Ectodermal cell (in vitro differentiated cells): ENCODE measurements around the gene EZH1. TPM values are rescaled to one million over a fixed set of nuclear protein-coding genes. Genes with fewer than 3 reads are reported as not detected.

Experiments
- H3K27ac ChIP-seq: 2 replicates; pipeline ENCODE4 v1.7.0; 2013; ENCODE audit warnings: mild to moderate bottlenecking, low read depth, low read length; ENCODE audit not compliant: insufficient read depth, poor library complexity, severe bottlenecking
- H3K27me3 ChIP-seq: 2 replicates; pipeline ENCODE4 v1.7.0; 2013; ENCODE audit warnings: mild to moderate bottlenecking, low read length; ENCODE audit not compliant: insufficient read depth, control insufficient read depth, poor library complexity, severe bottlenecking
- H3K36me3 ChIP-seq: one replicate; pipeline ENCODE4 v1.7.0; 2013; ENCODE audit warnings: low read length; ENCODE audit not compliant: control insufficient read depth, insufficient read depth
- H3K4me1 ChIP-seq: one replicate; pipeline ENCODE4 v1.7.0; 2013; ENCODE audit warnings: low read length; ENCODE audit not compliant: control insufficient read depth, insufficient read depth
- H3K4me3 ChIP-seq: 2 replicates; pipeline ENCODE4 v1.7.0; 2013; ENCODE audit warnings: low read depth, low read length, control low read depth; ENCODE audit not compliant: insufficient read depth
- H3K9me3 ChIP-seq: 2 replicates; pipeline ENCODE4 v1.7.0; 2013; ENCODE audit warnings: mild to moderate bottlenecking, low read length, moderate library complexity; ENCODE audit not compliant: control insufficient read depth
- WGBS, 2 experiments: methylation state at CpG; one replicate each; pipeline ENCODE4 v1.1.7; 2013; ENCODE audit warnings: missing lambda C conversion rate in 2 of 2; 5-methylcytosine and 5-hydroxymethylcytosine counted together
- polyA plus RNA-seq, 4 experiments: library from polyadenylated mRNA; stranded (reverse); fragments of 50-300 nt; gene quantifications; one replicate each; pipeline ENCODE4 v1.2.3, GENCODE V29; 2013

The EZH1 gene
- 54.5 TPM for polyA plus RNA-seq (2013, experiment 1 of 4)
- polyA plus RNA-seq (2013, experiment 2 of 4), result 46.5 TPM
- polyA plus RNA-seq (2013, experiment 3 of 4), result 40.5 TPM
- polyA plus RNA-seq (2013, experiment 4 of 4), result 41.8 TPM

DNA sequence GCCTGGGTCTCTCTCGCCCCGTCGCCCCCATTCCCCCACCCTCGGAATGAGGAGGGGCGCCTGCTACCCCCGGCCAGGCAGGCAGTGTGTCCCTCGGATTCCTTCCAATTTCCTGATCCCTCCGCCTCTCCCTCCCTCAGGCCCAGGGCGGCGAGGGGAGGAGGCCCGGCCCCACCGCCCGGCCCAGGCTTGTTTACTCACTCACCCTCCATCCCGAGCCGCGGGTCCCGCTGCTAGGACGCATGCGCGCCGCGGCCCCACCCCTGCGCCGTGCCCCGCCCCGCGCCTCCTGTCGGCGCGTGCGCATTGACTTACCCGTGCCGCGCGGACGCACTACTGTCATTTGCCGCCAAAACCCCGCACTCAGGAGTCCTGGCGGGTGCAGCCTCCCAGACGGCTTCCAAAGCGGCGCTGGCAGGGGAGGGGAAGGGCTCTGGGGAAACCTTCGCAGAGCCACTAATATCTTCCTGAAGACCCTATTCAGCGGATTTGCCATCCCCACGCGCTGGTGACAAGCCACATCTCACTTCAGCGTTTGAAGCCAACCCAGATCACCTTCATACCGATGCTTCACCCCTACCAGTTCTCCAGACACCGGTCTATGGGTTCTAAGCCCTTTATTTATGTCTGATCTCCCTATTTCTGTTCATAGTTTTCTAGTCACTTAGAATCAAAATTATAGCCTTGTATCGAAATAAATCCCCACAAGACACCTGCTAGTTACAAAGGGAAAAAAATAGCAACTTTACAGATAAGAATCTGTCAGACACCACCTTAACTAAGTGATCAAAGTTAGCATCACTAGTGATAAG, at the start of gene EZH1:
EZH1 (minus strand) TSS at position 235 of the 812 bp plus-strand sequence. CDS start 16,099 bp downstream, outside the sequence.
- Histone ChIP-seq H3K4me1 (peaks cover 2% of the 10 kb centered on the region), H3K27ac (peak within 1 kb of the TSS; percentile 79), H3K27me3 (peaks cover 18% of the 10 kb centered on the region), H3K36me3 (no peaks in the 10 kb centered on the region), H3K9me3 (peaks cover 5% of the 10 kb centered on the region), H3K4me3 (peak within 1 kb of the TSS; percentile 73)
- 8 to 9% methylated on average over 50 of the region's 50 CpGs for WGBS, 2 experiments

DNA sequence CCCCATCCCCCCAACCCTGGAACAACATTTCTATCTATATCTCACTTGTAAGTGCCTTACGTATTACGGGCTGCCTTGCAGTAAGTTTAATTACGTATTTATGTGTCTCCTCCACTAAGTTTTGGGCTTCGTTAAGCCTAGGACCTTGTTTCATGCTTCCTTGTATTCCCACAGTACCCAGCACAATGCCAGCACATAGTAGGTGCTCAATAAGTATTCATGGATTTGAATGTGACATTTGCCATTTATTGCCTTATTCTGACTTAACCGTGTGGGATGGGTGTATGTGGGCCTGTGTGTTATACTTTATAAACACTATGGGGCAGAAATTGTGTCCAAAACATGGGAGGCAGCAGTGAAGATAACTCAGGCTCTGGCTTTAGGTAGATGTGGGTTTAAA, 47.7 kb upstream of the EZH1 start:
- Histone ChIP-seq H3K36me3 (no peaks in the 10 kb centered on the region), H3K9me3 (no peaks in the 10 kb centered on the region), H3K27me3 (peaks cover 4% of the 10 kb centered on the region), H3K27ac (no peak overlapping the region), H3K4me3 (no peak overlapping the region), H3K4me1 (peaks cover 1% of the 10 kb centered on the region)
- 90 to 91% methylated on average over 5 of the region's 5 CpGs for WGBS, 2 experiments

DNA sequence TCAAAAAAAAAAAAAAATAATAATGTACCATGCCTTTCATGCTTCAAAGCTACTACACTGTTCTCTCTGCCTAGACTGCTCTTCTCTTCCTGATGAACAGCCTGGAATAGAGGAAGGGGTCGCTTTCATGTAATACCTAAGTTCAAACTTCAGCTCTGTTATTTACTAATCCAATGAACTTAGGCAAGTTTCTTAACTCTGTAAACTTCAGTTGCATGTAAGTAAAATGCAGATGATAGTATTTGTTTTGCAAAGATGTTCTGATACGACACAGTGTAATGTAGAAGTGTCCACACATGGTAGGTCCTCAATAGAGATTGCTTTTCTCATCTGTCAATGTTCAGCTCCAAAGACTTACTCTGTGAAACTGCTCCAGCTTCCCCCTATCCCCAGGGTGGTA, 47.1 kb upstream of the EZH1 start:
- H3K4me1 ChIP-seq, result no peaks in the 10 kb centered on the region
- no peak overlapping the region for H3K27ac ChIP-seq
- no peaks in the 10 kb centered on the region for H3K36me3 ChIP-seq
- peaks cover 5% of the 10 kb centered on the region for H3K27me3 ChIP-seq
- H3K9me3 ChIP-seq, result no peaks in the 10 kb centered on the region
- 86 to 93% methylated on average over 2 of the region's 2 CpGs for WGBS, 2 experiments
- no peak overlapping the region for H3K4me3 ChIP-seq

DNA sequence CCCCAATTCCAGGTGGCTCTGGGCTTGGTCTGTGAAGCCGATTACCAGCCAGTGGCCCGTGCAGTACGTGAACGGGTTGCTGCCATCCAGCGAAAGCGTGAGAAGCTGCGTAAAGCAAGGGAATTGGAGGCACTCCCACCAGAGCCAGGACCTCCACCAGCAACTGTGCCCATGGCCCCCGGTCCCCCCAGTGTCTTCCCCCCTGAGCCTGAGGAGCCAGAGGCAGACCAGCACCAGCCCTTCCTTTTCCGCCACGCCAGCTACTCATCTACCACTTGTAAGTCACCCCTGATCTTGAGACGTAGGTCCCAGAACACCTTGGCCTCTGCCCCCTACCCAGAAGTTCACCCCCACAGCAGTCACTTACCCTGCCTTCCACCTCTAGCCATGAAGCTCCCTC, 42.4 kb upstream of the EZH1 start:
- no peaks in the 10 kb centered on the region for H3K36me3 ChIP-seq
- WGBS, 2 experiments, result 92 to 95% methylated on average over 11 of the region's 11 CpGs
- H3K9me3 ChIP-seq, result no peaks in the 10 kb centered on the region
- no peak overlapping the region for H3K27ac ChIP-seq
- no peaks in the 10 kb centered on the region for H3K4me1 ChIP-seq
- no peak overlapping the region for H3K4me3 ChIP-seq
- H3K27me3 ChIP-seq, result peaks cover 33% of the 10 kb centered on the region

DNA sequence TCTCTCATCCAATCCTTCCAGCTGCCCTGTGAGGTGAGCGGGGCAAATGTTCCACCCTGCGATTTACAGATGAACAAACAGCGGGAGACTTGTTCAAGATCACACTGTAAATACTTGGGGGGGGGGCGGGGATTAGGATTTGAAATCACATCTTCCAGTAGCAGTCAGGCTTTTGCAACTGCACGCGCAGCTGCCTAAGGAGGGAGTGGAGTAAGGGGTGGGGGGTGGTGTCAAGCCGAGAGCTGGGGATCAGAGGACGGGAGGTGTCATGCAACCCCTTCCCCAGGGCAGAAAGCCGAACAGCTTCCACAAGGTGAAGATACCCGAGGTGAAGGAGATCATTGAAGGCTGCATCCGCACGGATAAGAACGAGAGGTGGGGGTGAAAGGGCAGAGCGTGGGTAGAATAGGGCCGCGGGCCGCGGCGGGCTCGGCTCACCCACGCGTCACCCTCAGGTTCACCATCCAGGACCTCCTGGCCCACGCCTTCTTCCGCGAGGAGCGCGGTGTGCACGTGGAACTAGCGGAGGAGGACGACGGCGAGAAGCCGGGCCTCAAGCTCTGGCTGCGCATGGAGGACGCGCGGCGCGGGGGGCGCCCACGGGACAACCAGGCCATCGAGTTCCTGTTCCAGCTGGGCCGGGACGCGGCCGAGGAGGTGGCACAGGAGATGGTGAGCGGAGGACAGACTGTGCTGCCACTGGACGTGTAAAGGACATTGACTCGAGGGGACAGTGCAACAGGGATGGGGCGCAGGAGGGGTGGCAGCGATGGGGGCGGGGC, 40.2 kb upstream of the EZH1 start:
- 93% methylated on average over 52 of the region's 52 CpGs for WGBS, 2 experiments
- no peak overlapping the region for H3K27ac ChIP-seq

DNA sequence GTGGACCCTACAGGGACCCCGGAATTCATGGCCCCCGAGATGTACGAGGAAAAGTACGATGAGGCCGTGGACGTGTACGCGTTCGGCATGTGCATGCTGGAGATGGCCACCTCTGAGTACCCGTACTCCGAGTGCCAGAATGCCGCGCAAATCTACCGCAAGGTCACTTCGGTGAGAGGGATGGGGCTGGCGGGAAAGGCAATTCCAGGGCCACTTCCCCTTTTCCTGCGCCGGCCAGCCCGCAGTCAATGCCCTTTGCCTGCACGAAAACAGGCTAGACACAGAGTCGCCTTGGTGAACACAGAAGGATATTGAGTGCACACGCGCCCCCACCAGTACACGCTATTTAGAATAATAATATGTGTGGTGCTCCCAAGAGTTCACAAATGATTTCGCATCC, 39.6 kb upstream of the EZH1 start:
- 92 to 95% methylated on average over 25 of the region's 25 CpGs for WGBS, 2 experiments
- no peak overlapping the region for H3K4me3 ChIP-seq
- H3K4me1 ChIP-seq, result no peaks in the 10 kb centered on the region
- H3K27ac ChIP-seq, result no peak overlapping the region
- H3K27me3 ChIP-seq, result peaks cover 56% of the 10 kb centered on the region
- H3K9me3 ChIP-seq, result no peaks in the 10 kb centered on the region
- no peaks in the 10 kb centered on the region for H3K36me3 ChIP-seq

More for the DNA sequence above, 40.2 kb upstream of the EZH1 start:
- Histone ChIP-seq H3K27me3 (peaks cover 56% of the 10 kb centered on the region), H3K4me1 (no peaks in the 10 kb centered on the region), H3K9me3 (no peaks in the 10 kb centered on the region), H3K36me3 (no peaks in the 10 kb centered on the region), H3K4me3 (no peak overlapping the region)

DNA sequence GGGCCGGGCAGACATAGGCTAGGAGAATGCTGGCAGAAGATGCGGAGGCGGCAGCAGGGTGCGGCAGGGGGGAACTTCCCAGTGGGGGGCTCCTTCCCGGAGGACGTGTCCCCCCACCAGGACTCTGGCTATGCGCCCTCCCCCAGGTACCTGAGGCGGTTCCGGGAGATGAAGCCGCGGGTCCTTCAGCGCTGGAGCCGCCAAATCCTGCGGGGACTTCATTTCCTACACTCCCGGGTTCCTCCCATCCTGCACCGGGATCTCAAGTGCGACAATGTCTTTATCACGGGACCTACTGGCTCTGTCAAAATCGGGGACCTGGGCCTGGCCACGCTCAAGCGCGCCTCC, 38.9 kb upstream of the EZH1 start:
- Histone ChIP-seq H3K27me3 (peaks cover 56% of the 10 kb centered on the region), H3K4me1 (no peaks in the 10 kb centered on the region), H3K9me3 (no peaks in the 10 kb centered on the region), H3K36me3 (no peaks in the 10 kb centered on the region), H3K4me3 (no peak overlapping the region), H3K27ac (no peak overlapping the region)
- 78% methylated on average over 22 of the region's 22 CpGs for WGBS, 2 experiments

DNA sequence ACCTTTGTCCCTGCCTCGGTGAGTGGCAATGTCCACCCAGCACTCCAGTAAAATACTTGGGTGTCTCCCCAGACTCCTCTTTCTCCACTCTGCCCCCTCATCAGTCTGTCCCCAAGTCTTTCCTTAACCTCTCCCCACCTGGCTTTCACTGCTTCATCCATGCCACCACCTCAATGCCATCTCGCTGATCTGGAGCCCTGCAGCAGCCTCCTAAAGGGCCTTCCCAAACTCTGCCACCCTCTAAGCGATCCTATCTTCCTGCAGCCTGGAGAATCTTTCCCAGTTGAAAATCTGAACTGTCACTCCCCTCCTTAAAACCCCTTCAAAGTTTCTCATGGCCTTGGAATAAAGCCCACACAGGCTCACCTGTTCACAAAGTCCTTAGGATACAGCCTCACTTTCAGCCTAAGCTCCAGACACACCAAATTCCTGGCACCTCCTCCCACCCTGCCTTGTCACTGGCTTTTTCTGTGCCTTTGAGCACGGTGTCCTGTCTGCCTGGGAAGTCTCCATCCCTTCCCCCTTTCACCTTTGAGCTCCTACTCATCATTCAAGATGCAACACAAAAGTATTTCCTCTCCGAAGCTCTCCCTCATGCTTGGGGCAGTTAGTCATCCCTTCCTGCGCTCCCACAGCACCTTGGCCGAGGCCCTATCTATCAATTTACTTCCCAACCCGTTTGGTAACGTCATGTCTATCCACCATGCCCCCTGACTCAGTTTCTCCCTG, 38.4 kb upstream of the EZH1 start:
- no peaks in the 10 kb centered on the region for H3K36me3 ChIP-seq
- peaks cover 56% of the 10 kb centered on the region for H3K27me3 ChIP-seq
- H3K27ac ChIP-seq, result no peak overlapping the region
- no peaks in the 10 kb centered on the region for H3K9me3 ChIP-seq
- H3K4me1 ChIP-seq, result no peaks in the 10 kb centered on the region
- H3K4me3 ChIP-seq, result no peak overlapping the region
- WGBS, 2 experiments, result 57 to 60% methylated on average over 9 of the region's 9 CpGs

DNA sequence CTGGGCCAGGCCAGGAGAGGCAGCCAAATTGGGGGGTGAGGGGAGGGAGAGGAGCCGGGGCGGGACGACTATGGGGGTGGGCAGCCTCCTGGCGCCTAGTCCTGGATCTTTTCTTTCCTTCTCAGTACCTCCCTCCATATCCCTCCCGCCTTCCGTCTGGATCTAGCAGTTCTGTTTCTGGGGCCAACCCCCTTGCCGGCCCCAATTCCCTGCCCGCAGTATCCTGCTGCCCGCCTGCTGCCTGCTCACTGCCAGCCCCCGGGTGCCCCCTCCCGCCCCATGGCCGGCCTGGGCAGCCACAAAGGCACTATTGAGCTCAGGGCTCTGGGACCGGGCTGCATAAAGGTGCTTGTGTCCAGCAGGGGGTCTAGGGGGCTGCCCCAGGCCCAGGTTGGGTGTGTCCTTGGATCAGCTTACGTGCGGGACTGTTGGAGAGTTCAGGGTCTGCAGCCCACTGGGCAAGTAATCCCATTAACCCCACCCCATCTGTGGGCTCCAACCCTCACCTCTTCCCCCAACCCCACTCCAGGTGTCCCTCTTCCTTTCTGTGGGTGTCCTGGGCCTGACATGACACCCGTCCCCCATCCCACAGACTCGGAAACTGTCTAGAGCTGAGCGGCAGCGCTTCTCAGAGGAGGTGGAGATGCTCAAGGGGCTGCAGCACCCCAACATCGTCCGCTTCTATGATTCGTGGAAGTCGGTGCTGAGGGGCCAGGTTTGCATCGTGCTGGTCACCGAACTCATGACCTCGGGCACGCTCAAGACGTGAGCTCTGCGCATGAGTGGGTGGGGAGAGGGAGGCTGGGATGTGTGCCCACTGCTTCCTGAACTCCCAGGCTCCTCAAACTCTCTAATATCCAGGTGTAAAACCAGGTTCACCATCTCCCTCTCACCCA, 37.6 kb upstream of the EZH1 start:
- H3K36me3 ChIP-seq, result no peaks in the 10 kb centered on the region
- H3K4me3 ChIP-seq, result no peak overlapping the region
- H3K27ac ChIP-seq, result no peak overlapping the region
- no peaks in the 10 kb centered on the region for H3K4me1 ChIP-seq
- H3K27me3 ChIP-seq, result peaks cover 51% of the 10 kb centered on the region
- 74 to 81% methylated on average over 28 to 29 of the region's 29 CpGs for WGBS, 2 experiments
- H3K9me3 ChIP-seq, result no peaks in the 10 kb centered on the region
